ENCODE measurements around the gene GRK4. TPM values are rescaled to one million over a fixed set of nuclear protein-coding genes. Genes with fewer than 3 reads are reported as not detected.

Gene GRK4
- total and polyA plus RNA-seq, 10 of the 15 experiments (the other 5 are each of a cell fraction or from before 2014, with no cell fraction given): 1.1 to 4.0 (median 2.5) TPM

GRCh38 chr4:3075652-3075981 is 112.2 kb downstream of the GRK4 start:
- in situ Hi-C loops (cut with MboI): no loop called here
- H4K20me1 ChIP-seq (ENCODE audit: control insufficient read depth, insufficient read depth): no peaks in the 10 kb centered on the region
- H3K36me3 ChIP-seq (ENCODE audit: control insufficient read depth in 2 of 2, insufficient read depth in 2 of 2, low read length in 1 of 2): no peaks in the 10 kb centered on the region
- peaks cover 55% of the 10 kb centered on the region for H3K79me2 ChIP-seq (ENCODE audit: control insufficient read depth, insufficient read depth, low read length)
- no peaks in the 10 kb centered on the region for H3K9me3 ChIP-seq (replicated peaks; ENCODE audit: control insufficient read depth, insufficient read depth, low read length)
- BruUV-seq (replicated peaks): no TSS peak
- FAIRE-seq (no peak), ATAC-seq (no peak), DNase-seq (ENCODE audit: low read depth, low spot score) (no peak)
- ChIA-PET POLR2A (interaction anchor here (0.9 to 2.7 kb wide), 5 partner anchors 13 to 140 kb away, joined by 3 to 7 read pairs (median 4); no protein-coding TSS in a partner anchor), SMC1A (ENCODE audit: uncharacterized antibody, unreplicated experiment) (interaction anchor here (1.5 kb wide), 1 partner anchor 31 kb away, joined by 3 read pairs; no protein-coding TSS in a partner anchor), CTCF (interaction anchor here (0.6 to 0.9 kb wide), 2 partner anchors 140 to 524 kb away, joined by 3 to 4 read pairs; no protein-coding TSS in a partner anchor), RAD21 (ENCODE audit: unreplicated experiment) (interaction anchor here (0.9 to 1.2 kb wide), 2 partner anchors 28 to 33 kb away, joined by 3 to 4 read pairs; no protein-coding TSS in a partner anchor)
- H3K4me3 ChIP-seq: peak overlapping the region; percentile 100
- H2AFZ ChIP-seq (ENCODE audit: control insufficient read depth, low read depth, low read length): no peak overlapping the region
- peak overlapping the region; percentile 78 for H3K4me2 ChIP-seq (ENCODE audit: control insufficient read depth, insufficient read depth)
- intact Hi-C loops (cut with micrococcal nuclease; ENCODE audit: unreplicated experiment): loop anchor here (10.0 kb wide), 1 partner anchor 811 kb away; the partner anchor contains the start of gene MXD4
- H3K27me3 ChIP-seq (replicated peaks in 1 of 2; ENCODE audit: control insufficient read depth in 2 of 2, insufficient read depth in 2 of 2, low read length in 1 of 2): no peaks in the 10 kb centered on the region
- peak overlapping the region; percentile 93 for H3K9ac ChIP-seq (ENCODE audit: control insufficient read depth, insufficient read depth, low read length)
- peak overlapping the region; percentile 94 for H3K27ac ChIP-seq (ENCODE audit: control insufficient read depth, insufficient read depth)
- peaks cover 9% of the 10 kb centered on the region for H3K4me1 ChIP-seq (ENCODE audit: control insufficient read depth, insufficient read depth, low read length)
- 0% methylated on average over 5 of the region's 8 CpGs for WGBS (ENCODE audit: insufficient coverage, insufficient replicate concordance, low lambda C conversion rate, missing lambda C conversion rate)
- peak; percentile 17; the same call in 1 of the 2 replicates for TF ChIP-seq CBFB (IDR thresholded peaks at IDR 0.05; ENCODE audit: low read depth)
- TF ChIP-seq TAF1 (IDR thresholded peaks at IDR 0.05; ENCODE audit: borderline replicate concordance, low read depth, low read length): peak; percentile 67; the same call in 1 of the 2 replicates
- 0 out of 2 replicates have a peak, but pooled peaks have one; percentile 15 for TF ChIP-seq NFYB (IDR thresholded peaks at IDR 0.05; ENCODE audit: insufficient read depth, low read depth, low read length)
- no peak for TF ChIP-seq RELA (IDR thresholded peaks at IDR 0.05; ENCODE audit: borderline replicate concordance, partially characterized antibody)
- TF ChIP-seq SMAD5 (IDR thresholded peaks at IDR 0.05; ENCODE audit: low read depth): peak; percentile 80
- TF ChIP-seq RCOR1 (conservative IDR thresholded peaks at IDR 0.05; ENCODE audit: low read depth, low read length): no peak
- no peak for TF ChIP-seq TCF7 (IDR thresholded peaks at IDR 0.05; ENCODE audit: borderline replicate concordance)
- no peak for TF ChIP-seq MTA2 (IDR thresholded peaks at IDR 0.05; ENCODE audit: low read depth)
- no peak for TF ChIP-seq TCF12 (IDR thresholded peaks at IDR 0.05; ENCODE audit: low read depth, low read length)
- TF ChIP-seq POLR2AphosphoS5 (IDR thresholded peaks at IDR 0.05; ENCODE audit: low read length): peak; percentile 92
- TF ChIP-seq, protein P1, sequence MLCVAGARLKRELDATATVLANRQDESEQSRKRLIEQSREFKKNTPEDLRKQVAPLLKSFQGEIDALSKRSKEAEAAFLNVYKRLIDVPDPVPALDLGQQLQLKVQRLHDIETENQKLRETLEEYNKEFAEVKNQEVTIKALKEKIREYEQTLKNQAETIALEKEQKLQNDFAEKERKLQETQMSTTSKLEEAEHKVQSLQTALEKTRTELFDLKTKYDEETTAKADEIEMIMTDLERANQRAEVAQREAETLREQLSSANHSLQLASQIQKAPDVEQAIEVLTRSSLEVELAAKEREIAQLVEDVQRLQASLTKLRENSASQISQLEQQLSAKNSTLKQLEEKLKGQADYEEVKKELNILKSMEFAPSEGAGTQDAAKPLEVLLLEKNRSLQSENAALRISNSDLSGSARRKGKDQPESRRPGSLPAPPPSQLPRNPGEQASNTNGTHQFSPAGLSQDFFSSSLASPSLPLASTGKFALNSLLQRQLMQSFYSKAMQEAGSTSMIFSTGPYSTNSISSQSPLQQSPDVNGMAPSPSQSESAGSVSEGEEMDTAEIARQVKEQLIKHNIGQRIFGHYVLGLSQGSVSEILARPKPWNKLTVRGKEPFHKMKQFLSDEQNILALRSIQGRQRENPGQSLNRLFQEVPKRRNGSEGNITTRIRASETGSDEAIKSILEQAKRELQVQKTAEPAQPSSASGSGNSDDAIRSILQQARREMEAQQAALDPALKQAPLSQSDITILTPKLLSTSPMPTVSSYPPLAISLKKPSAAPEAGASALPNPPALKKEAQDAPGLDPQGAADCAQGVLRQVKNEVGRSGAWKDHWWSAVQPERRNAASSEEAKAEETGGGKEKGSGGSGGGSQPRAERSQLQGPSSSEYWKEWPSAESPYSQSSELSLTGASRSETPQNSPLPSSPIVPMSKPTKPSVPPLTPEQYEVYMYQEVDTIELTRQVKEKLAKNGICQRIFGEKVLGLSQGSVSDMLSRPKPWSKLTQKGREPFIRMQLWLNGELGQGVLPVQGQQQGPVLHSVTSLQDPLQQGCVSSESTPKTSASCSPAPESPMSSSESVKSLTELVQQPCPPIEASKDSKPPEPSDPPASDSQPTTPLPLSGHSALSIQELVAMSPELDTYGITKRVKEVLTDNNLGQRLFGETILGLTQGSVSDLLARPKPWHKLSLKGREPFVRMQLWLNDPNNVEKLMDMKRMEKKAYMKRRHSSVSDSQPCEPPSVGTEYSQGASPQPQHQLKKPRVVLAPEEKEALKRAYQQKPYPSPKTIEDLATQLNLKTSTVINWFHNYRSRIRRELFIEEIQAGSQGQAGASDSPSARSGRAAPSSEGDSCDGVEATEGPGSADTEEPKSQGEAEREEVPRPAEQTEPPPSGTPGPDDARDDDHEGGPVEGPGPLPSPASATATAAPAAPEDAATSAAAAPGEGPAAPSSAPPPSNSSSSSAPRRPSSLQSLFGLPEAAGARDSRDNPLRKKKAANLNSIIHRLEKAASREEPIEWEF (IDR thresholded peaks at IDR 0.05; ENCODE audit: insufficient replicate concordance, low read depth, low read length): no peak
- TF ChIP-seq, protein P2, sequence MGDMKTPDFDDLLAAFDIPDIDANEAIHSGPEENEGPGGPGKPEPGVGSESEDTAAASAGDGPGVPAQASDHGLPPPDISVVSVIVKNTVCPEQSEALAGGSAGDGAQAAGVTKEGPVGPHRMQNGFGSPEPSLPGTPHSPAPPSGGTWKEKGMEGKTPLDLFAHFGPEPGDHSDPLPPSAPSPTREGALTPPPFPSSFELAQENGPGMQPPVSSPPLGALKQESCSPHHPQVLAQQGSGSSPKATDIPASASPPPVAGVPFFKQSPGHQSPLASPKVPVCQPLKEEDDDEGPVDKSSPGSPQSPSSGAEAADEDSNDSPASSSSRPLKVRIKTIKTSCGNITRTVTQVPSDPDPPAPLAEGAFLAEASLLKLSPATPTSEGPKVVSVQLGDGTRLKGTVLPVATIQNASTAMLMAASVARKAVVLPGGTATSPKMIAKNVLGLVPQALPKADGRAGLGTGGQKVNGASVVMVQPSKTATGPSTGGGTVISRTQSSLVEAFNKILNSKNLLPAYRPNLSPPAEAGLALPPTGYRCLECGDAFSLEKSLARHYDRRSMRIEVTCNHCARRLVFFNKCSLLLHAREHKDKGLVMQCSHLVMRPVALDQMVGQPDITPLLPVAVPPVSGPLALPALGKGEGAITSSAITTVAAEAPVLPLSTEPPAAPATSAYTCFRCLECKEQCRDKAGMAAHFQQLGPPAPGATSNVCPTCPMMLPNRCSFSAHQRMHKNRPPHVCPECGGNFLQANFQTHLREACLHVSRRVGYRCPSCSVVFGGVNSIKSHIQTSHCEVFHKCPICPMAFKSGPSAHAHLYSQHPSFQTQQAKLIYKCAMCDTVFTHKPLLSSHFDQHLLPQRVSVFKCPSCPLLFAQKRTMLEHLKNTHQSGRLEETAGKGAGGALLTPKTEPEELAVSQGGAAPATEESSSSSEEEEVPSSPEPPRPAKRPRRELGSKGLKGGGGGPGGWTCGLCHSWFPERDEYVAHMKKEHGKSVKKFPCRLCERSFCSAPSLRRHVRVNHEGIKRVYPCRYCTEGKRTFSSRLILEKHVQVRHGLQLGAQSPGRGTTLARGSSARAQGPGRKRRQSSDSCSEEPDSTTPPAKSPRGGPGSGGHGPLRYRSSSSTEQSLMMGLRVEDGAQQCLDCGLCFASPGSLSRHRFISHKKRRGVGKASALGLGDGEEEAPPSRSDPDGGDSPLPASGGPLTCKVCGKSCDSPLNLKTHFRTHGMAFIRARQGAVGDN (IDR thresholded peaks at IDR 0.05): no peak
- TF ChIP-seq BMI1 (IDR thresholded peaks at IDR 0.05; ENCODE audit: borderline replicate concordance): no peak
- no peak for TF ChIP-seq EGR1 (IDR thresholded peaks at IDR 0.05; ENCODE audit: borderline replicate concordance in 1 of 2, low read depth in 2 of 2, low read length in 2 of 2)
- no peak for TF ChIP-seq ZNF384 (IDR thresholded peaks at IDR 0.05; ENCODE audit: borderline replicate concordance, low read depth, low read length)
- no peak for TF ChIP-seq ZNF217 (IDR thresholded peaks at IDR 0.05)
